CD4-positive, alpha-beta T cell treated with Interleukin-10 for 1 hour (primary cell): Measurements from ENCODE around the gene KRT13.

Source experiments
- DNase-seq: peaks from one replicate; pipeline ENCODE4 v3.0.0-alpha.2; 2020

Gene KRT13

DNA sequence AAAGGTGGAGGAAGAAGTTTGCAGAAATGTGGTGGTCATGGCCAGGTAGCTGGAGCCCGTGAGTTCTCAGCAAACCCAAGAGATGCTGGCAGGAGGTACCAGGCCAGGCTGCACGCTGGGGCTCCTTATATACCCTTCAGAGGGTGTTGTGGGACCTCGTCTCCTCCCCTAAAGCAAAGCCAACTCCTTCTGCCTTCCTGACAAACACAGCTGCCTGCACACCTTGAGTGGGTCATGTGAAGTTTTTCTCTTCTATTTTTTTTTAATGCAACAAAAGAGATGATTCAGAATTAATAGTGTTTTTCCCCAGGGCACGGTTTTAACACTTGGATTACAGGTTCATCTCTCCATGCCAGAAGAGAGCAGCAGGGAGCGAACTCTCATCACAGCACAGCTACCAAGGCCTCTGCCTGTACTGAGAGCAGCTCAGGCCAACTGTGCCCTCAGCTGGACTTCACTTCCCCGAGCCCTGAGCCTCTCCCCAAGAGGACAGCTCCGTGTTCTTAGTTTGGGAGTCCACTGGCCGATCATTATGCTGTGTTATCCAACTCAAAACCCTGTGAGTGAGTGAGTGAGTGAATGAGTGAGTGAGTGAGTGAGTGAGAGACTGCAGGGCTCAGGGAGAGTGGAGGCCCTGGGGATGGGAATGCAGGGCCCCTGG is 13.5 kb upstream of the KRT13 start, which contains the start of gene KRT15:
KRT15 (minus strand) TSS at position 102 of the 661 bp plus-strand sequence; CDS start at position 39, 63 bp downstream.
- DNase-seq: no peak

- DNase-seq: no peak
Observed at GRCh38 chr17:41518031-41518430, 12.6 kb upstream of the KRT13 start.

- DNase-seq: no peak
Observed at GRCh38 chr17:41516830-41517283, 11.4 kb upstream of the KRT13 start.

GRCh38 chr17:41516147-41516829 is 10.9 kb upstream of the KRT13 start:
- no peak for DNase-seq

DNA sequence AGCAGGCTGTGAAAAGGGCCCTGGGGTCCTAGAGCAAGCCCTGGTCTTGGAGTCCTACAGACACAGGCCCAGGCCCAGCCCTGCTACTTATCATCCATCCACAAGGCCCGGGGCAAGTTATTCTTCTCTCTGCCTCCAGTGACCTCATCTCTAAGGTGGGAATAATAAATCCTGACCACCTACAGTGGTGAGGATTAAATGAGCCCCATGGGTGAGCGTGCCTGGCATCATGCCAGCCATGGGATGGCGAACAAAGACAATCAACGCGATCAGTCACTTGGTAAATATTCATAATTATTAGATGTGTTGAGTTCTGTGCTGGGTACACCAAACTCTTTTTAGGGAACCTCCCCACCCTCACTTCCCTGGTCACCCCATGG is 7.7 kb upstream of the KRT13 start:
- no peak for DNase-seq

DNA sequence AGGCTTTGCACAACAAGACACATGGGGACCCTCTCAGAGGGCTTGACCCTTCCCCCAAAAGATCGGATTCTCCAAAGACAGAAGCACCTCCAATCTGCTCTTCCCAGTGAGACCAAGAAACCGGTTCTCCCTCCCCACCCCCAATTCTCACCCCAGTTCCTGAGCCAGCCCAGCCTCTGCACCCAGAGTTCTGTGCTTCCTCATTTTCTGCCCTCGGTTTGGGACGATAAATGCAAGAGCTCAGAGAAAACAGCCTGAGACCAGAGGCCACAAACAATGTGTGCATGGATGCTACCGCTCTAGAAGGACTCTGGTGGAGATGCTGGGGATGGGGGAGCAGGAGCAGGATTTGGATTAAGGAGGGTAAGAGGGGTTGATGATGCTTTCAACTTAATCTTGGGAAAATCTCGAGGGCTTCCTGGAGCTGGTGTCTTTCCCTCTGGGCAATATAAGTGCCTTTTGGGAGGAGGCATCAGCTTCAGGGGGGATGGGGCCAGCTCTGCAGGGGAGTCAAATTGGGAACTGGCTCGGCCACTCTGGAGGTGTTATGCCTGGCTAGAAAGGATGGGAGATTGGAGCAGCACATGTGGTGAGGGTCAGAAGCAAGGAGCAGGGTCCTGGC is 7.2 kb upstream of the KRT13 start:
- DNase-seq: no peak

DNA sequence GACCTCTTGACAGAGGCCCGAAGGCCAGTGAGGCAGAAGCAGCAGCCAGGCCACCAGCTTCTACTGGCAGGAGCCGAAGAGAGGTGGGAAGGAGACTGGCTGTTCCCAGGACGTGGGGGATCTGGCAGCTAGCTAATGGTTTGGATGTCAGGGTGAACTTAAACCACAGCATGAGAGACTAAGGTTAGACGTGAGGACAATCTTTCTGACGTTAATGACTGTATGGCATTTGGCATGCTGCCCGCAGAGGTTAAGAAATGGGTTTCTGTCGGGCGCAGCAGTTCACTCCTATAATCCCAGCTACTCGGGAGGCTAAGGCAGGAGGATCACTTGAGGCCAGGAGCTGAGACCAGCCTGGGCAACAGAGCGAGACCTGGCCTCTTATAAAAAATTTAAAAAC is 6.3 kb upstream of the KRT13 start:
- DNase-seq: no peak

DNA sequence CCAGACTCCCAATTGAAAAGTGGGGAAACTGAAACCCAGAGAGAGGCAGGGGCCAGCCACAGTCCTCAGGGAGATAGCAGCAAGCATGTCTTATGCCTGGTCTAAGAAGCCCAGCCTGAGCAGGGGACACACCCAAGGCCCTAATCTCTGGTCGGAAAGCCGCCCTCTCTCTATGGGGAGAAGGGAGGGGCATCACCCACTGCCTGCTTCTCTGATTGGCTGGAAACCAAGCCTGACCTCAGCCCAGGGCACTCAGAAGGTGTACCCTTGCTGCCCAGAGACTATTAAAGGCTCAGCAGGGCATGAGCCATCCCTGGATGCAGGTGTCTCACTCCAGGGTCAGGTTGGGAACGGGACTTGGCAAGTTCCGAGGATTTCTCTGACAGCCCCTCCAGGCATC is 5.7 kb upstream of the KRT13 start:
- no peak for DNase-seq

- DNase-seq: no peak
Observed at GRCh38 chr17:41510251-41511065, 5.0 kb upstream of the KRT13 start.

DNA sequence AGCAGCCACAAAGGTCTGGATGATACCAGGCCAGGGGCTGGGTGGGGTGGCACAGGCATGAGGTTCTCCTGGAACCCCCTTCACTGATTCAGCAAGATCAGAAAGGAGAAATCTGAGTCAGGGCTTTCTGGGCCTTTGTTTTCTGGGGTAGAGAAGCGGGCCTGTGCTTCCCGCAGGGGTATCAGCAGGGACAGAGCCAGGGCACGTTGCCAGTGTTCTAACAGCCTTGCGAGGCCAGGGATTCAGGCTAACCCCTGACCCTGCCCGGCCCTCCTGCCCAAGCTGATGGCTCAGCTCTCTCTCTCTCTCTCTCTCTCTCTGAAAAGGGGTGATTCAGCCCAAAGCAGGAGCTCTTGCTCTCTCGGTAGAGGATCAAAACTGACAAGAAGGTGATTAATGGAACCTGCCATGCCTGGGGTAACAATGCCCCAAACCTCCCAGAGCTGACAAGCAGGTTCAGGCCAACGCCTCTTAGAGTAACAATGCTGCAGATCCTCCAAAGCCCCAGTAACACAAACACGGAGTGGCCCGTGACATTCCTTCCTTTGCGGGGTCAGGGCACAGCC is 2.0 kb upstream of the KRT13 start:
- DNase-seq: no peak

GRCh38 chr17:41505809-41506767 is 676 bp upstream of the KRT13 start:
- no peak for DNase-seq

DNA sequence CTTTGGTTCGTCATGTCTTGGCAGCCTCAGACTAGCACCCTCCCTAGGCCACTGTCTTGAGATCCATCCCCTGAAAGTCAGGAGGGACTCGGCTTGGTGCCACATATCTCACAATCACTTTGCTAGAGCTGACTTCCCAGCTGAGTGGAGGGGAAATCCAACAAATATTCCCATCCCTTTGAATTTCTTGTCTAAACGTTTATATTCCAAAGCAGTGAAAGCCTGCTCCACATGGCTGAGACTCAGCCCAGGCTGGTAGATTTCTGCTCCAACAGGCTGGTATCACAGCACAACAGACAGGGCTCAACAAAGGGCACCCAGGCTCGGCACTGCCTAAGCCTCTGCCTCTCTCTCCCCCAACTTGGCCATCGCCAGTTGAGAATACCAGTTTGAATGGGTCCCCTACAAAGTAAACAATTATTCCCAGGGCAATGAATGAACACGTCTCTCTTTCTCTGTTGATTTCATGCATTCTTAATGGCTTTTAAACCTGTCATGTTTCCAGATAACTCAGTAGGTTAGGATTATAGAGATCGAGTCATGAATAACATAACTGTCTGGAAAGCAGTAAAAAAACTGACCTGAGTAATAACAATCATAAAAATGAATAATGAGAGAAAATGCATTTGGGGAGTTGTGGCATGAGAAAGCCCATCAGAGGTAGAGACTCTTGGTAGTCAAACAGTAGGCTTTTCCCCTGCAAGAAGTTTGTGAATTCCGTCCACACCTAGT is 1.0 kb downstream of the KRT13 start:
- no peak for DNase-seq

DNA sequence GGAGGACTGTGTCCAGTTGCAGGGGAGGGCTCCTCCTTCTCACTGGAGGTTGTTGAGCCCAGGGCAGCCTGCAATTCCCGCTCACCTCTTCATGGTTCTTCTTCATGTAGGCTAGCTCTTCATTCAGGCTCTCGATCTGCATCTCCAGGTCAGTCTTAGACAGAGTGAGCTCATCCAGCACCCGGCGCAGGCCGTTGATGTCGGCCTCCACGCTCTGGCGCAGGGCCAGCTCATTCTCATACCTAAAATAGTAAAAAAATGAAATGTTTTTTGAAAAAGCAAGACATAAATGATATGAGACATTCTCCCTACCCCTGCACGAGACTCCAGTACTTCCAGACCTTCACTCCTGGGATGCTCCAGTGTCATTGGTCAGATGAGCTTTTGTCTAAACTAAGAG is 2.2 kb downstream of the KRT13 start:
- no peak for DNase-seq

- DNase-seq: no peak
Observed at GRCh38 chr17:41500131-41500911, 5.1 kb downstream of the KRT13 start.

DNA sequence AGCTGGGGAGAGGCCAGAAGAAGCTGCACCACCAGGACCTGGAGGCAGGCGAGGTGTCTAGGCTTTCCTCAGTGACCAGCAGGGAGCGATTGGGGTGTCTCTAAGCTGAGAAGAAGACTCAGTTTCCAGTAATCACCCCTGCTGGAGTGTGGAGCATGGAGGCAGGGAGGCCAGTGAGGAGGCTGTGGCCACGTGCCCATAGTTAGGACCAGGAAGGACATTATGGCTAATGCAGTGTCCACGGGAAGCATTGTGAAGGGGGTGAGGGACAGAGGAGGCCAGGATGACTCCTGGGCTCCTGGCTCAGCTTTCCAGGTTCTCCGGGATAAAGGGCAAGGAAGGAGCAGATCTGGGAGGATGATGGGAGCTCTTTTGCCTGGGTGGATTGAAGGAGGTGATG is 5.7 kb downstream of the KRT13 start:
- no peak for DNase-seq

DNA sequence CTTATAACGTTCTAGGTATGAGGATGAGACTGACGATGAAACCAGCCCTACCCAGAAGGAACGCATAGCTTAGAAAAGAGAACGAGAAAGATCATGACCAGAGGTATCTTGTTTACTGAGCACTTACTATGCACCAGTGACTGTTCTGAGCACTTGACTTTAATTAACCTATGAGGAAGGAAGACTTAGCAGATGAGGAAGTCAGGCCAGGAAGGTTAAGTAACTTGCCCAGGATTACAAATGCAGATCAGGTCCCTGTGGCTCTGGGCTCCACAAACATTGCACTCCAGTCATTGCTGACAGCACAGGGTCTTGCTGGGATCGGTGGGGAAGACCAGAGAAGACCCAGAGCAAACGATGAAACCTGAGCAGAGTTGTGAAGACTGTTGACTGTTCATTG is 7.1 kb downstream of the KRT13 start:
- DNase-seq: no peak

- peak; percentile 68 for DNase-seq
Observed at GRCh38 chr17:41496803-41497484, 8.5 kb downstream of the KRT13 start.

- no peak for DNase-seq
Observed at GRCh38 chr17:41494524-41494923, 10.9 kb downstream of the KRT13 start.

GRCh38 chr17:41492771-41493170 is 12.6 kb downstream of the KRT13 start:
- no peak for DNase-seq

DNA sequence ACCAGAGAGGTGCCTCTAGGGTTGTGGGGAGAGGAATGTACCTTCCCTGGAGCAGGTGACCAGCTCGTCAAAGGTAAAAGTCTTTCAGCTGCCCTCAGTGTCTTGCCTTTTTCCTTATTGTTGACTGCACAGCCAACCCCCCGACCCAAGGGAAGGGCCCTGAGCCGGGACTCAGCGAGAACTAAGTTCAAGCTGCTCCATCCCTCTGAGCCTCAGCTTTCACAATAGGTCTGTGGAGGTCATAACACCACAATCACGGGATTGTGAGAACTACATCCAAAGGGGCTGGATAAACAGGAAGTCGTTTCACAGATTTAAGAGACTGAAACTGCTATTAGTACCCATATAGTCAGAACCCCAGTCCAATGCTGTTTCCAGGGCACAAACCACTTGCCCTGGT is 13.1 kb downstream of the KRT13 start:
- no peak for DNase-seq
